Spleen (tissue), 7 donors: ENCODE data around the gene IGSF5.

Experiments used
- CTCF ChIP-seq, 11 experiments: fragments of 200-600 bp in 7 of 11; fragments of 450-650 bp in 4 of 11; sonication (generic) in 4 of 11; IDR thresholded peaks in 8 of 11; conservative IDR thresholded peaks in 3 of 11; 1 replicate in 7 of 11; 2 replicates in 4 of 11; pipeline versions ENCODE4 v1.4.0 to v1.8.0; 2016 to 2021; ENCODE audit warnings: antibody characterized with exemption in 11 of 11, inconsistent platforms in 4 of 11, mild to moderate bottlenecking in 1 of 11
- POLR2A ChIP-seq, 3 donors: fragments of 450-650 bp; IDR thresholded peaks; one replicate each; pipeline ENCODE4 v1.5.1; 2017; ENCODE audit warnings: antibody characterized with exemption in 3 of 3, mild to moderate bottlenecking in 1 of 3
- POLR2AphosphoS5 ChIP-seq, 3 donors: sonication (generic); formaldehyde crosslinking; IDR thresholded peaks; one replicate each; pipeline ENCODE4 v1.5.1; 2017; ENCODE audit warnings: antibody characterized with exemption in 3 of 3
- donor health status: DM: no; HTN: no; CAD: no; lungs with moderate emphysema.
- donor health status: DM: no; HTN: no; CAD: no.
- donor health status: DM: no; HTN: no; CAD: no.

GRCh38 chr21:39696196-39696595, 48.8 kb upstream of the IGSF5 start:
- TF ChIP-seq POLR2AphosphoS5 (IDR thresholded peaks at IDR 0.05) (no peak), CTCF (IDR thresholded peaks at IDR 0.05 in 8 of 11, conservative IDR thresholded peaks at IDR 0.05 in 3 of 11) (no peak), POLR2A (IDR thresholded peaks at IDR 0.05) (no peak)
